Measurements from ENCODE around the gene TBX1. TPM values are rescaled to one million over a fixed set of nuclear protein-coding genes. Genes with fewer than 3 reads are reported as not detected.

Gene TBX1
- polyA plus RNA-seq, 4 donors, result 1.1 to 4.8 (median 1.3) TPM; not detected in 1

GRCh38 chr22:19809741-19810140, 49.2 kb downstream of the TBX1 start:
- no peaks in the 10 kb centered on the region for H3K9me3 ChIP-seq (ENCODE audit: control insufficient read depth in 2 of 2, insufficient read depth in 1 of 2, low read depth in 1 of 2, low read length in 1 of 2)
- H3K4me1 ChIP-seq (ENCODE audit: control insufficient read depth in 3 of 3, insufficient read depth in 2 of 3, low read depth in 1 of 3, low read length in 2 of 3), result peaks cover 0 to 8% (median 0%) of the 10 kb centered on the region in 3 donors
- FAIRE-seq (no peak), DNase-seq (no peak)
- H3K4me3 ChIP-seq (ENCODE audit: low read depth in 1 of 3, low read length in 3 of 3), result no peak overlapping the region
- WGBS, 3 donors, result 96 to 100% (median 98%) methylated on average over 3 of the region's 3 CpGs
- H3K27ac ChIP-seq (ENCODE audit: low read depth in 1 of 3, low read length in 2 of 3), result no peak overlapping the region
- H3K36me3 ChIP-seq (ENCODE audit: control insufficient read depth in 3 of 3, insufficient read depth in 2 of 3, low read depth in 1 of 3, low read length in 3 of 3), result peaks cover 0 to 21% (median 0%) of the 10 kb centered on the region in 3 donors
- H3K27me3 ChIP-seq (ENCODE audit: control insufficient read depth in 3 of 3, insufficient read depth in 3 of 3, low read length in 3 of 3), result no peaks in the 10 kb centered on the region

- no peak for DNase-seq
- 84 to 94% (median 86%) methylated on average over 22 to 23 of the region's 23 CpGs for WGBS, 3 donors
- Histone ChIP-seq H3K36me3 (ENCODE audit: control insufficient read depth in 3 of 3, insufficient read depth in 2 of 3, low read depth in 1 of 3, low read length in 3 of 3) (peaks cover 0 to 18% (median 0%) of the 10 kb centered on the region in 3 donors), H3K4me1 (ENCODE audit: control insufficient read depth in 3 of 3, insufficient read depth in 2 of 3, low read depth in 1 of 3, low read length in 2 of 3) (peaks cover 0 to 8% (median 0%) of the 10 kb centered on the region in 3 donors), H3K4me3 (ENCODE audit: low read depth in 1 of 3, low read length in 3 of 3) (no peak overlapping the region), H3K9me3 (ENCODE audit: control insufficient read depth in 2 of 2, insufficient read depth in 1 of 2, low read depth in 1 of 2, low read length in 1 of 2) (no peaks in the 10 kb centered on the region), H3K27ac (ENCODE audit: low read depth in 1 of 3, low read length in 2 of 3) (no peak overlapping the region), H3K27me3 (ENCODE audit: control insufficient read depth in 3 of 3, insufficient read depth in 3 of 3, low read length in 3 of 3) (no peaks in the 10 kb centered on the region)
- FAIRE-seq, result no peak
Observed at GRCh38 chr22:19810381-19811201, 50.0 kb downstream of the TBX1 start.

GRCh38 chr22:19811211-19811621, 50.6 kb downstream of the TBX1 start:
- Histone ChIP-seq H3K4me3 (ENCODE audit: low read depth in 1 of 3, low read length in 3 of 3) (no peak overlapping the region), H3K9me3 (ENCODE audit: control insufficient read depth in 2 of 2, insufficient read depth in 1 of 2, low read depth in 1 of 2, low read length in 1 of 2) (no peaks in the 10 kb centered on the region), H3K27ac (ENCODE audit: low read depth in 1 of 3, low read length in 2 of 3) (no peak overlapping the region), H3K27me3 (ENCODE audit: control insufficient read depth in 3 of 3, insufficient read depth in 3 of 3, low read length in 3 of 3) (no peaks in the 10 kb centered on the region), H3K4me1 (ENCODE audit: control insufficient read depth in 3 of 3, insufficient read depth in 2 of 3, low read depth in 1 of 3, low read length in 2 of 3) (peaks cover 0 to 6% (median 0%) of the 10 kb centered on the region in 3 donors), H3K36me3 (ENCODE audit: control insufficient read depth in 3 of 3, insufficient read depth in 2 of 3, low read depth in 1 of 3, low read length in 3 of 3) (peaks cover 0 to 15% (median 0%) of the 10 kb centered on the region in 3 donors)
- WGBS, 3 donors, result 89 to 93% (median 91%) methylated on average over 12 of the region's 12 CpGs
- no peak for DNase-seq
- no peak for FAIRE-seq

GRCh38 chr22:19811811-19812771, 51.5 kb downstream of the TBX1 start:
- no peaks in the 10 kb centered on the region for H3K4me1 ChIP-seq (ENCODE audit: control insufficient read depth in 3 of 3, insufficient read depth in 2 of 3, low read depth in 1 of 3, low read length in 2 of 3)
- no peaks in the 10 kb centered on the region for H3K27me3 ChIP-seq (ENCODE audit: control insufficient read depth in 3 of 3, insufficient read depth in 3 of 3, low read length in 3 of 3)
- no peak overlapping the region for H3K27ac ChIP-seq (ENCODE audit: low read depth in 1 of 3, low read length in 2 of 3)
- H3K36me3 ChIP-seq (ENCODE audit: control insufficient read depth in 3 of 3, insufficient read depth in 2 of 3, low read depth in 1 of 3, low read length in 3 of 3), result peaks cover 0 to 14% (median 0%) of the 10 kb centered on the region in 3 donors
- no peak for DNase-seq
- 94 to 96% (median 94%) methylated on average over 32 to 36 of the region's 36 CpGs for WGBS, 3 donors
- H3K4me3 ChIP-seq (ENCODE audit: low read depth in 1 of 3, low read length in 3 of 3), result no peak overlapping the region
- H3K9me3 ChIP-seq (ENCODE audit: control insufficient read depth in 2 of 2, insufficient read depth in 1 of 2, low read depth in 1 of 2, low read length in 1 of 2), result no peaks in the 10 kb centered on the region
- no peak for FAIRE-seq

- H3K4me3 ChIP-seq (ENCODE audit: low read depth in 1 of 3, low read length in 3 of 3), result no peak overlapping the region
- no peak for FAIRE-seq
- H3K9me3 ChIP-seq (ENCODE audit: control insufficient read depth in 2 of 2, insufficient read depth in 1 of 2, low read depth in 1 of 2, low read length in 1 of 2), result no peaks in the 10 kb centered on the region
- H3K27me3 ChIP-seq (ENCODE audit: control insufficient read depth in 3 of 3, insufficient read depth in 3 of 3, low read length in 3 of 3), result no peaks in the 10 kb centered on the region
- no peaks in the 10 kb centered on the region for H3K4me1 ChIP-seq (ENCODE audit: control insufficient read depth in 3 of 3, insufficient read depth in 2 of 3, low read depth in 1 of 3, low read length in 2 of 3)
- 88 to 99% (median 91%) methylated on average over 11 of the region's 11 CpGs for WGBS, 3 donors
- no peak overlapping the region for H3K27ac ChIP-seq (ENCODE audit: low read depth in 1 of 3, low read length in 2 of 3)
- DNase-seq, result no peak
- peaks cover 0 to 14% (median 0%) of the 10 kb centered on the region in 3 donors for H3K36me3 ChIP-seq (ENCODE audit: control insufficient read depth in 3 of 3, insufficient read depth in 2 of 3, low read depth in 1 of 3, low read length in 3 of 3)
Observed at GRCh38 chr22:19812910-19813309, 52.3 kb downstream of the TBX1 start.

GRCh38 chr22:19814428-19814827, 53.9 kb downstream of the TBX1 start:
- H3K27ac ChIP-seq (ENCODE audit: low read depth in 1 of 3, low read length in 2 of 3), result no peak overlapping the region
- FAIRE-seq, result no peak
- no peak overlapping the region for H3K4me3 ChIP-seq (ENCODE audit: low read depth in 1 of 3, low read length in 3 of 3)
- H3K36me3 ChIP-seq (ENCODE audit: control insufficient read depth in 3 of 3, insufficient read depth in 2 of 3, low read depth in 1 of 3, low read length in 3 of 3), result peaks cover 0 to 16% (median 0%) of the 10 kb centered on the region in 3 donors
- no peak for DNase-seq
- no peaks in the 10 kb centered on the region for H3K4me1 ChIP-seq (ENCODE audit: control insufficient read depth in 3 of 3, insufficient read depth in 2 of 3, low read depth in 1 of 3, low read length in 2 of 3)
- 87 to 94% (median 91%) methylated on average over 5 of the region's 5 CpGs for WGBS, 3 donors
- H3K27me3 ChIP-seq (ENCODE audit: control insufficient read depth in 3 of 3, insufficient read depth in 3 of 3, low read length in 3 of 3), result no peaks in the 10 kb centered on the region
- no peaks in the 10 kb centered on the region for H3K9me3 ChIP-seq (ENCODE audit: control insufficient read depth in 2 of 2, insufficient read depth in 1 of 2, low read depth in 1 of 2, low read length in 1 of 2)

GRCh38 chr22:19815093-19815822, 54.7 kb downstream of the TBX1 start:
- WGBS, 3 donors, result 91 to 93% (median 92%) methylated on average over 18 of the region's 18 CpGs
- no peaks in the 10 kb centered on the region for H3K9me3 ChIP-seq (ENCODE audit: control insufficient read depth in 2 of 2, insufficient read depth in 1 of 2, low read depth in 1 of 2, low read length in 1 of 2)
- no peaks in the 10 kb centered on the region for H3K27me3 ChIP-seq (ENCODE audit: control insufficient read depth in 3 of 3, insufficient read depth in 3 of 3, low read length in 3 of 3)
- FAIRE-seq, result no peak
- no peak for DNase-seq
- no peaks in the 10 kb centered on the region for H3K4me1 ChIP-seq (ENCODE audit: control insufficient read depth in 3 of 3, insufficient read depth in 2 of 3, low read depth in 1 of 3, low read length in 2 of 3)
- H3K27ac ChIP-seq (ENCODE audit: low read depth in 1 of 3, low read length in 2 of 3), result no peak overlapping the region
- no peak overlapping the region for H3K4me3 ChIP-seq (ENCODE audit: low read depth in 1 of 3, low read length in 3 of 3)
- H3K36me3 ChIP-seq (ENCODE audit: control insufficient read depth in 3 of 3, insufficient read depth in 2 of 3, low read depth in 1 of 3, low read length in 3 of 3), result peaks cover 0 to 22% (median 0%) of the 10 kb centered on the region in 3 donors

GRCh38 chr22:19815823-19816290, 55.3 kb downstream of the TBX1 start:
- Histone ChIP-seq H3K36me3 (ENCODE audit: control insufficient read depth in 3 of 3, insufficient read depth in 2 of 3, low read depth in 1 of 3, low read length in 3 of 3) (peaks cover 0 to 27% (median 0%) of the 10 kb centered on the region in 3 donors), H3K9me3 (ENCODE audit: control insufficient read depth in 2 of 2, insufficient read depth in 1 of 2, low read depth in 1 of 2, low read length in 1 of 2) (no peaks in the 10 kb centered on the region), H3K4me1 (ENCODE audit: control insufficient read depth in 3 of 3, insufficient read depth in 2 of 3, low read depth in 1 of 3, low read length in 2 of 3) (no peaks in the 10 kb centered on the region), H3K27ac (ENCODE audit: low read depth in 1 of 3, low read length in 2 of 3) (no peak overlapping the region), H3K27me3 (ENCODE audit: control insufficient read depth in 3 of 3, insufficient read depth in 3 of 3, low read length in 3 of 3) (no peaks in the 10 kb centered on the region), H3K4me3 (ENCODE audit: low read depth in 1 of 3, low read length in 3 of 3) (no peak overlapping the region)
- DNase-seq (no peak), FAIRE-seq (no peak)
- WGBS, 3 donors, result 87 to 90% (median 87%) methylated on average over 15 to 16 of the region's 16 CpGs
